ENCODE data around the gene DUS3L.
"Not testable (repeated sequence)": the region's sequence is repeated elsewhere in the genome, so short reads cannot be mapped to it uniquely, and the experiment has no call there.

DUS3L gene

DNA sequence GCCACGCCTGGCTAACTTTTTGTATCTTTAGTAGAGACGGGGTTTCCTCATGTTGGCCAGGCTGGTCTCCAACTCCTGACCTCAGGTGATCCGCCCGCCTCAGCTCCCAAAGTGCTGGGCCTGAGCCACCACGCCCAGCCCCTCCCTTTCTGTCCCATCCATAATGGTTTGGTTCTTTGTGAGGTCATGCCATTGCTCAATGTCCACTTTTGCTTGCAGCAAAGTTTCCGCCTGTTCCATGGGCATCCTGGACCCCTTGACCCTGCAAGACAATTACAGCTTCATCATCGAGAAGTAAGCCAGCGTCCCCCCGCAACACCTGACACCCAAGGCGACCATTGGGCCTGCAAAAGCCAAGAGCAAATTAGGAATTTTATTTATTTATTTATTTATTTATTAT is 23.0 kb downstream of the DUS3L start:
- no peak for DNase-seq

DNA sequence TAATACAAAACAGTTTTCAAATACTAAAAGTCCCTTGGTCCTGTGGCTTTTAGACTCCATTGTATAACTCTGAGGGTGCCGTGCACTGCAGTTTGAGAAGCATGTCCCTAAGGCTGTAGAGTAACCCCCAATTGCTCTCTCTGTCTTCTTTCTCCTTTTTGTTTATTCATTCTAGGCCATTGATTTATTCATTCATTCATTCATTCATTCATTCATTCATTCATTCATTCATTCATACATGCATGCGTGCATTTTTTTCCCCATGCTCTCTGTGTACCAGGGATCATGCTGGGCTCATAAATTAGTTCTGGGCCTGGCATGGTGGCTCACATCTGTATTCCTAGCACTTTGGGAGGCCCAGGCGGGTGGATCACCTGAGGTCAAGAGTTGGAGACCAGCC is 25.7 kb downstream of the DUS3L start:
- no peak for DNase-seq

DNA sequence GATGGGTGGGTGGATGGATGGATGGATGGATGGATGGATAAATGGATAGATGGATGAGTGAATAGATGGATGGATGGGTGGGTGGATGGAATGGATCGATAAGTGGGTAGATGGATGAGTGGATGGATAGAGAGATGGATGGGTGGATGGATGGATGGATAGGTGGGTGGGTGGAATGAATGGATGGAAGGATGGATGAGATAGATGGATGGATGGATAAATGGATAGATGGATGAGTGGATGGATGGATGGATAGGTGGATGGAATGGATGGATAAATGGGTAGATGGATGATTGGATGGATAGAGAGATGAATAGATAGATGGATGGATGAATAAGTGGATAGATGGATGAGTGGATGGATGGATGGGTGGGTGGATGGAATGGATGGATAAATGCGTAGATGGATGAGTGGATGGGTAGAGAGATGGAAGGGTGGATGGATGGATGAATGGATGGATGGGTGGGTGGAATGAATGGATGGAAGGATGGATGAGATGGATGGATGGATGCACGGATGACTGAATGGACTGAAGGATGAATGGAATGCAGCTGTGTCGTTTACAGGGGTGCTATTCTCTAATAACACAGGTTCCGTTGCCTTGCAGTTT is 28.2 kb downstream of the DUS3L start:
- DNase-seq, result no peak

DNA sequence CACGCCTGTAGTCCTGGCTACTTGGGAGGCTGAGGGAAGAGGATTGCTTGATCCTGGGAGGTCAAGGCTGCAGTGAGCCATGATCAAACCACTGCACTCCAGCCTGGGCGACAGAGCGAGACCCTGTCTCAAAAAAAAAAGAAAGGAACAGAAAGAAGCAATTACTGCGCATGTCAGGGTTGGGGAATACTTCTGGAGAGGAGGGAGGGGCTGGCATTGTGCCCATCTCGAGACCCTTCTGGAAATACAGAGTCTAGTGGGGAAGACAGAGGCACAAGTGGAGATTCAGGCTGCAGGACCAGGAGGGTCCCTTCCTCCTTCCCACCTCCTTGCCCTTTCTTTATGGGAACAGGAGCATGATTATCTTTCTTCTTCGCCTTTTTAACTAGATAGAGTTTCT is 37.2 kb downstream of the DUS3L start:
- no peak for DNase-seq

DNA sequence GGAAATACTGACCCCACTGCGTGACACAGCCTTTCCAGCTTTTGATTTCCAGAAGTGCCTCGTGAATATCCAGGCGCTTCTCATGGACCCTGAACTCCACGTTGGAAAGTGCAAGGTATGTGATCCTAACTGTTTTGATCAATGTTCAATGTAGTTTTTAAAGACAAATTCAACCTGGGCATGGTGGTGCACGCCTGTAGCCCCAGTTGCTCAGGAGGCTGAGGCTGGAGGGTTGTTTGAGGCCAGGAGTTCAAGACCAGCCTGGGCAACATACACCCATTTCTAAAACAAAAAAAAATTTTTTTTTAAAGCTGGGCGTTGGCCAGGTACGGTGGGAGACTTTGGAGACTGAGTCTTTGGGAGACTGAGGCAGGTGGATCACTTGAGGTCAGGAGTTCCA is 39.3 kb downstream of the DUS3L start:
- no peak for DNase-seq

DNA sequence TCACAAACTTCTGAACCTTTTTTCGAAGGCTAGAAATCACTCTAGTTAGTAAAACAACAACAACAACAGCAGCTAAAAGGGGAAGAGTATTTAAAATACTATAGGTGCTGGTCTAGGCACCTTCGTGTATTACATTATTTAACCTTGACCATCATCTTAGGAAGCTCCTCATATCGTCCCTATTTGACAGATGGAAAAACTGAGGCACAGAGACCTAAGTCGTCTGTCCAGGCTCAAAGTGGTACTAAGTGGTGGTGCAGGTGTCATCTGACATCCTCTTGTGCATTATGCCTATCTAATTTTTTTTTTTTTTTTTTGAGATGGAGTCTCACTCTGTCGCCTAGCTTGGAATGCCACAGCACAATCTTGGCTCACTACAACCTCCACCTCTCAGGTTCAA is 41.5 kb downstream of the DUS3L start:
- no peak for DNase-seq

DNA sequence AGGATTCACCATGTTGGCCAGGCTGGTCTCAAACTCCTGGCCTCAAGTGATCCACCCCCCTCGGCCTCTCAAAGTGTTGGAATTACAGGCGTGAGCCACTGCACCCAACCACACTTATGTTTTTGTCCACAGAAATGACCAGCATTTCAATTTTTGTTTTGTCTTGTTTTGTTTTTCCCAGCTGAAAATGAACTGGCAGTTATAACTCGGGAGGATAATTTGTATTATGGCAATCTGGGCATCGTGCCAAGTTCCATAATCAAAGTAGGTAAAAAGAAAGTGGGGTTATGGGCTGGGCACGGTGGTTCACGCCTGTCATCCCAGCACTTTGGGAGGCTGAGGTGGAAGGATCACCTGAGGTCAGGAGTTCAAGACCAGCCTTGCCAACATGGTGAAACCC is 42.0 kb downstream of the DUS3L start:
- DNase-seq, result not testable (repeated sequence)

DNA sequence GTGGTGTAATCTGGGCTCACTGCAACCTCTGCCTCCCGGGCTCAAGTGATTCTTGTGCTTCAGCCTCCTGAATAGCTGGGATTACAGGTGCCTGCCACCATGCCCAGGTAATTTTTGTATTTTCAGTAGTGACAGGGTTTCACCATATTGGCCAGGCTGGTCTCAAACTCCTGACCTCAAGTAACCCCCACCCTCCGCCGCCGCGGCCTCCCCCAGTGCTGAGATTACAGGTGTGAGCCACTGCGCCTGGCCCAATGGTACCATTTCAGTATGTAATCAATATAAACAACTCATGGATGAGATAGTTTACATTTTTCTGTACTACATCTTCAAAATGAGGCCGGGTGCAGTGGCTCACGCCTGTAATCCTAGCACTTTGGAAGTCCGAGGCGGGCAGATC is 46.0 kb downstream of the DUS3L start:
- DNase-seq, result not testable (repeated sequence)

DNA sequence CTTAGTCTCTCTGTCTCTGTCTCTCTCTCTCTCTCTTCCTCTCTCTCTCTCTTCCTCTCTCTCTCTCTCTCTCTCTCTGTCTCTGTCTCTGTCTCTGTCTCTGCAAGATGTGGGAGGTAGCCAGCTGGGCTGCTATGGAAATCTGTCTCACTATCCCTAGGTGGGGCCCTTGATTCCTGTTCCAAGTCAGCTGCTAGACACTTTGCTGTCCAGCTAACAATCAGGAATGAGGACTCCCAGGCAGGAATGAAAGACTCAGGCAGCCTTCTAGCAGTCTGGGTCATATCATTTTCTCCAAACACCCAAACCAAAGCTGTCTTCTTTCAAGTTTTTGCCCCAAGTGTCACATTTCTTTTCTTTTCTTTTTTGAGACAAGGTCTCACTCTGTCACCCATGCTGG is 47.3 kb downstream of the DUS3L start:
- DNase-seq, result no peak

DNA sequence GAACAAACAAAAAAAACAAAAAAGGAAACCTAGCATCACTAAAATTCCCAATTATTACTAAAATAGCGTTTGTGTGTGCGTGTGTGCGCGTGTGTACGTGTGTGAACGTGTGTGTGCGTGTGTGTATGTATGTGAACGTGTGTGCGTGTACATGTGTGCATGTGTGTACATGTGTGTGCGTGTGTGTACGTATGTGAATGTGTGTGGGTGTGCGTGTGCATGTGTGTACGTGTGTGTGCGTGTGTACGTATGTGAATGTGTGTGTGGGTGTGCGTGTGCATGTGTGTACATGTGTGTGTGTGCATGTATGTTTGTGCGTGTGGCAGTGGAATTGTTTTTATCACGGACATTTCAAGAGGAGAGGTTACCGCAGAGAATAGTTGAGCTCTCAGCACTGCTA is 48.9 kb downstream of the DUS3L start:
- no peak for DNase-seq

DNA sequence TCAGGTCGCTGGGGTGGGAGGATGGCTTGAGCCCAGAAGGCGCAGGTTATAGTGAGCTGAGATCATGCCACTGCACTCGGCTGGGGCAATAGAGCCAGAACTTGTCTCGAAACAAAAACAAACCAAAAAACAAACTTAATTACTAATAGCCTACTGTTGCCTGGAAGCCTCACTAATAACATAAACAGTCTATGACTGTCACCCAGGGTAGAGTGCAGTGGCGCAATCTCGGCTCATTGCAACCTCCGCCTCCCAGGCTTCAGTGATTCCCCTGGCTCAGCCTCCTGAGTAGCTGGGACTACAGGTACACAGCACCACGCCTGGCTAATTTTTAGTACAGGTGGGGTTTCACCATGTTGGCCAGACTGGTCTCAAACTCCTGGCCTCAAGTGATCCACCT is 52.5 kb downstream of the DUS3L start:
- DNase-seq, result no peak

Data from NCI-H226 (cell line).